HG02973 (cell line): Measurements from ENCODE around the gene COPS6.
"Not testable (repeated sequence)": the region's sequence is repeated elsewhere in the genome, so short reads cannot be mapped to it uniquely, and the experiment has no call there.

ENCODE experiments used
- ATAC-seq: cut with Tn5 transposase; IDR thresholded peaks from one replicate; pipeline ENCODE4 v1.9.1; 2021; ENCODE audit warnings: moderate library complexity; ENCODE audit not compliant: unreplicated experiment

The COPS6 gene

GRCh38 chr7:100126239-100126930, 37.6 kb downstream of the COPS6 start:
- ATAC-seq = no peak

GRCh38 chr7:100126931-100127865, 38.4 kb downstream of the COPS6 start, which contains the start of gene MBLAC1:
Gene MBLAC1, plus strand, starts transcription at chr7:100126967. Its CDS starts 429 bp downstream, at chr7:100127396.
- peak; percentile 55 for ATAC-seq

GRCh38 chr7:100127866-100128636, 39.3 kb downstream of the COPS6 start:
- no peak for ATAC-seq

- no peak for ATAC-seq
Observed at GRCh38 chr7:100128637-100128963, 39.8 kb downstream of the COPS6 start.

- ATAC-seq = not testable (repeated sequence)
Observed at GRCh38 chr7:100130220-100130607, 41.4 kb downstream of the COPS6 start.

GRCh38 chr7:100130608-100131453, 42.1 kb downstream of the COPS6 start:
- ATAC-seq = no peak

GRCh38 chr7:100132126-100132525, 43.4 kb downstream of the COPS6 start:
- ATAC-seq = no peak

GRCh38 chr7:100132697-100133151, 44.0 kb downstream of the COPS6 start:
- no peak for ATAC-seq

GRCh38 chr7:100137851-100138760, 49.3 kb downstream of the COPS6 start:
- ATAC-seq = no peak

GRCh38 chr7:100141555-100141949, 52.8 kb downstream of the COPS6 start:
- no peak for ATAC-seq
